Measurements from ENCODE around the gene ABTB2.

ABTB2 gene

DNA sequence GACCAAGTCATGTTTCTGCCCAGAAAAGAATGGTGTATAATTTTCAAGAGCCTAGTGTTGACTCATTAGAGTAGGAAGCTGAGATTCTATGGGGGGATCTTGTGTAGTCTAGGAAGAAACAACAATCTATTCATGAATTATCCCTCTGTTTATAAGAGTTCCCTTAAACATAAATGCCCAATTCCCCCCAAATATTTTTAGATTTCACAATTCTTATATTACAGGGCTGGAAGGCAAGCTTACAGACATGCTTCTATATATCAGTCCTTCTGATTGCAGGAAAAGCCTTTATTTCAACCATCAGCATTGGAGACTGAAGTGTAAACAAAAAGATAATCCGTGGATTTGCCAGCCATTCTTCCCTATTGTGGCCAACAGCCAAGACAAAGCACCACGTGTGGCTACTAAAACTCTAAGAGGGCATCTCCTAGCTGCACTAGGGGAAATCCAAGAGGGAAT, 181.0 kb downstream of the ABTB2 start:
- TF ChIP-seq, protein P1, sequence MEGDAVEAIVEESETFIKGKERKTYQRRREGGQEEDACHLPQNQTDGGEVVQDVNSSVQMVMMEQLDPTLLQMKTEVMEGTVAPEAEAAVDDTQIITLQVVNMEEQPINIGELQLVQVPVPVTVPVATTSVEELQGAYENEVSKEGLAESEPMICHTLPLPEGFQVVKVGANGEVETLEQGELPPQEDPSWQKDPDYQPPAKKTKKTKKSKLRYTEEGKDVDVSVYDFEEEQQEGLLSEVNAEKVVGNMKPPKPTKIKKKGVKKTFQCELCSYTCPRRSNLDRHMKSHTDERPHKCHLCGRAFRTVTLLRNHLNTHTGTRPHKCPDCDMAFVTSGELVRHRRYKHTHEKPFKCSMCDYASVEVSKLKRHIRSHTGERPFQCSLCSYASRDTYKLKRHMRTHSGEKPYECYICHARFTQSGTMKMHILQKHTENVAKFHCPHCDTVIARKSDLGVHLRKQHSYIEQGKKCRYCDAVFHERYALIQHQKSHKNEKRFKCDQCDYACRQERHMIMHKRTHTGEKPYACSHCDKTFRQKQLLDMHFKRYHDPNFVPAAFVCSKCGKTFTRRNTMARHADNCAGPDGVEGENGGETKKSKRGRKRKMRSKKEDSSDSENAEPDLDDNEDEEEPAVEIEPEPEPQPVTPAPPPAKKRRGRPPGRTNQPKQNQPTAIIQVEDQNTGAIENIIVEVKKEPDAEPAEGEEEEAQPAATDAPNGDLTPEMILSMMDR (IDR thresholded peaks at IDR 0.05; ENCODE audit: extremely low read depth, missing control alignments), result no peak
- DNase-seq (ENCODE audit: low spot score), result no peak

GRCh38 chr11:34175284-34176019, 182.4 kb downstream of the ABTB2 start:
- TF ChIP-seq, protein P1 (IDR thresholded peaks at IDR 0.05; ENCODE audit: extremely low read depth, missing control alignments), result no peak

DNA sequence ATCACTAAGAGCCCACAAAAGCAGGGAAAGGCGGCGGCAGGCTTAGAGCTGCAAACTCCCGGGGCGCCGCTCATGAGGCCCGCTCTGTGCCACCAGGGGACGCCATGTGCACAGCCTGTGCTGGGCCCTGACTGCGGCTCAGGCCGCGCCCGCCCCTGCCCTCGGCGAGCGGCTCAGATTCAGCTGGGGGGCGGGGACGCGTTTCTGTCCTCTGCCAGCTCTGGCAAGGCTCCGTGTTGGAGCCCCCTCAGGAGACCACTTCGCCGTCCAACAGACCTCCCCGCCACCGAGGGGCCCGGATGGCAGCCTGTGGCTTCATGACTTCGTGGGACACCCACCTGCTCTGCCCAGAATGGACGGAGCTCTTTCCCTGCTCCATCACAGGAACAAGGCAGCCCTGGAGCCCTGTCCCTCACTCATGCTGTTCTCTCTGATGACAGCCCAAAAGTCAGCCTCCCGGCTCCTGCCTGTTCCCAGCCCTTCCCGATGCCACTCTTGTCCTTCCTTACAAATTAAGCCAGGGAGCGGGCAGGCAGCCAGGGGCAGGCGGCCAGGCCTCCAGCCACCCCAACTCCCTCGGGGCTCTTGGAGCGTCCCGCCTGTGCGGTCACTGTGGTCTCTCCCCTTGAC, 183.3 kb downstream of the ABTB2 start:
- DNase-seq (ENCODE audit: low spot score), result peak; percentile 90
- TF ChIP-seq, protein P1 (IDR thresholded peaks at IDR 0.05; ENCODE audit: extremely low read depth, missing control alignments), result peak; percentile 98

More at GRCh38 chr11:34175284-34176019, 182.4 kb downstream of the ABTB2 start:
- no peak for DNase-seq (ENCODE audit: low spot score)

DNA sequence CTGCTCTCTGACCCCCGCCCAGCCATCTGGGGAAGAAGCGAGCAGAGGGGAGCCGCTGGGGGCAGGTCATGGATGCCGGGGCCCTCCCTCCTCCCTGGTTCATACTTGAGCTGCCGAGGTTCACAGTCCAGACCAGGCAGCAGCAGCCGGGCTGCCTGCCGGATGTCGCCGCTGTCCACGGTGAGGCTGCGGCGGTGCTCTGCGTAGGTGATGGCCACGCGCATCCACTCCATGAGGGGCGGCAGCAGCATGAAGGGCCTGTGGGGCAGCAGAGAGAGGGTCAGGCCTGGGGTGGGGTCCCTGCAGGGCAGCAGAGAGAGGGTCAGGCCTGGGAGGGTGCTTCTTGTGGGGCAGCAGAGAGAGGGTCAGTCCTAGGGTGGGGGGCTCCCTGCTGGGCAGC, 184.8 kb downstream of the ABTB2 start:
- TF ChIP-seq, protein P1 (IDR thresholded peaks at IDR 0.05; ENCODE audit: extremely low read depth, missing control alignments), result no peak
- no peak for DNase-seq (ENCODE audit: low spot score)

- TF ChIP-seq, protein P1 (IDR thresholded peaks at IDR 0.05; ENCODE audit: extremely low read depth, missing control alignments), result no peak
- no peak for DNase-seq (ENCODE audit: low spot score)
Observed at GRCh38 chr11:34169686-34170085, 188.1 kb downstream of the ABTB2 start.

- DNase-seq (ENCODE audit: low spot score), result no peak
Observed at GRCh38 chr11:34168642-34169420, 189.0 kb downstream of the ABTB2 start.

More at GRCh38 chr11:34168642-34169420, 189.0 kb downstream of the ABTB2 start:
- TF ChIP-seq, protein P1 (IDR thresholded peaks at IDR 0.05; ENCODE audit: extremely low read depth, missing control alignments), result no peak

Measured in GM20000 (cell line).